NCI-H2227 (cell line): ENCODE measurements around the gene ENPP4.
A peak's percentile ranks its signal among the peaks of the same experiment; 100 is the strongest.
"Not testable (repeated sequence)": the region's sequence is repeated elsewhere in the genome, so short reads cannot be mapped to it uniquely, and the experiment has no call there.

Experiments used
- DNase-seq: peaks from one replicate; lab custom pipeline; 2025; ENCODE audit not compliant: unreplicated experiment; lab: John Stamatoyannopoulos, UW

Gene ENPP4

GRCh38 chr6:46129629-46130511 is at the start of gene ENPP4:
TSS of gene ENPP4 (plus strand) at chr6:46129989. CDS start at chr6:46139584, 9,595 bp downstream.
- peak; percentile 95 for DNase-seq

GRCh38 chr6:46080111-46080510 is 49.7 kb upstream of the ENPP4 start:
- DNase-seq: no peak

GRCh38 chr6:46085688-46086087 is 44.1 kb upstream of the ENPP4 start:
- DNase-seq: not testable (repeated sequence)

- DNase-seq: peak; percentile 44
Observed at GRCh38 chr6:46090115-46091079, 39.4 kb upstream of the ENPP4 start.

GRCh38 chr6:46091080-46091478 is 38.7 kb upstream of the ENPP4 start:
- DNase-seq: no peak

GRCh38 chr6:46095251-46095650 is 34.5 kb upstream of the ENPP4 start:
- no peak for DNase-seq

- DNase-seq: no peak
Observed at GRCh38 chr6:46097366-46097765, 32.4 kb upstream of the ENPP4 start.

GRCh38 chr6:46098678-46099077 is 31.1 kb upstream of the ENPP4 start:
- DNase-seq: peak; percentile 1

GRCh38 chr6:46099952-46100351 is 29.8 kb upstream of the ENPP4 start:
- DNase-seq: no peak

GRCh38 chr6:46102123-46102522 is 27.7 kb upstream of the ENPP4 start:
- no peak for DNase-seq

- DNase-seq: no peak
Observed at GRCh38 chr6:46103441-46104115, 26.2 kb upstream of the ENPP4 start.

GRCh38 chr6:46104209-46104608 is 25.6 kb upstream of the ENPP4 start:
- DNase-seq: no peak

GRCh38 chr6:46105568-46105967 is 24.2 kb upstream of the ENPP4 start:
- DNase-seq: no peak

- no peak for DNase-seq
Observed at GRCh38 chr6:46113370-46113769, 16.4 kb upstream of the ENPP4 start.

- no peak for DNase-seq
Observed at GRCh38 chr6:46115634-46116033, 14.2 kb upstream of the ENPP4 start.

GRCh38 chr6:46116289-46116688 is 13.5 kb upstream of the ENPP4 start:
- no peak for DNase-seq

- no peak for DNase-seq
Observed at GRCh38 chr6:46118157-46118556, 11.6 kb upstream of the ENPP4 start.

GRCh38 chr6:46118836-46119235 is 11.0 kb upstream of the ENPP4 start:
- DNase-seq: no peak

GRCh38 chr6:46119679-46120078 is 10.1 kb upstream of the ENPP4 start:
- not testable (repeated sequence) for DNase-seq

GRCh38 chr6:46128476-46128875 is 1.3 kb upstream of the ENPP4 start:
- no peak for DNase-seq

- DNase-seq: no peak
Observed at GRCh38 chr6:46129291-46129628, 529 bp upstream of the ENPP4 start.
